ENCODE results near the gene DNASE1.
"Not testable (repeated sequence)": the region's sequence is repeated elsewhere in the genome, so short reads cannot be mapped to it uniquely, and the experiment has no call there.

Gene DNASE1

GRCh38 chr16:3654249-3654991 is at the start of gene DNASE1:
Gene DNASE1, plus strand, starts transcription at chr16:3654691. Its CDS starts 683 bp downstream, at chr16:3655374.
- peak in 2 of 3 experiments; percentile 14 to 30 for DNase-seq (ENCODE audit: low read depth in 2 of 3, low spot score in 2 of 3)

GRCh38 chr16:3606441-3606840 is 48.0 kb upstream of the DNASE1 start:
- no peak for DNase-seq (ENCODE audit: low read depth in 2 of 3, low spot score in 2 of 3)

- no peak for DNase-seq (ENCODE audit: low read depth in 2 of 3, low spot score in 2 of 3)
These were observed 47.3 kb upstream of the DNASE1 start for GRCh38 chr16:3607161-3607560.

- DNase-seq (ENCODE audit: low read depth in 2 of 3, low spot score in 2 of 3): no peak
These were observed 46.9 kb upstream of the DNASE1 start for GRCh38 chr16:3607634-3608033.

- no peak for DNase-seq (ENCODE audit: low read depth in 2 of 3, low spot score in 2 of 3)
These were observed 46.4 kb upstream of the DNASE1 start for GRCh38 chr16:3608069-3608468.

- not testable (repeated sequence) for DNase-seq (ENCODE audit: low read depth in 2 of 3, low spot score in 2 of 3)
These were observed 45.5 kb upstream of the DNASE1 start for GRCh38 chr16:3608976-3609375.

- DNase-seq (ENCODE audit: low read depth in 2 of 3, low spot score in 2 of 3): no peak
These were observed 44.4 kb upstream of the DNASE1 start for GRCh38 chr16:3609895-3610697.

GRCh38 chr16:3610698-3611145 is 43.8 kb upstream of the DNASE1 start:
- DNase-seq (ENCODE audit: low read depth in 2 of 3, low spot score in 2 of 3): no peak

GRCh38 chr16:3611146-3611975 is 43.1 kb upstream of the DNASE1 start, which contains the start of gene SLX4:
Gene SLX4, minus strand, starts transcription at chr16:3611606. Its CDS starts 2,642 bp downstream, at chr16:3608964.
- peak; percentile 70 to 90 (median 82) for DNase-seq (ENCODE audit: low read depth in 2 of 3, low spot score in 2 of 3)

GRCh38 chr16:3612510-3613466 is 41.7 kb upstream of the DNASE1 start:
- DNase-seq (ENCODE audit: low read depth in 2 of 3, low spot score in 2 of 3): no peak

GRCh38 chr16:3618769-3619141 is 35.7 kb upstream of the DNASE1 start:
- no peak for DNase-seq (ENCODE audit: low read depth in 2 of 3, low spot score in 2 of 3)

- no peak for DNase-seq (ENCODE audit: low read depth in 2 of 3, low spot score in 2 of 3)
These were observed 30.8 kb upstream of the DNASE1 start for GRCh38 chr16:3623642-3624041.

- DNase-seq (ENCODE audit: low read depth in 2 of 3, low spot score in 2 of 3): no peak
These were observed 29.2 kb upstream of the DNASE1 start for GRCh38 chr16:3625331-3625730.

GRCh38 chr16:3625911-3626732 is 28.4 kb upstream of the DNASE1 start:
- no peak for DNase-seq (ENCODE audit: low read depth in 2 of 3, low spot score in 2 of 3)

GRCh38 chr16:3637371-3637923 is 17.0 kb upstream of the DNASE1 start:
- DNase-seq (ENCODE audit: low read depth in 2 of 3, low spot score in 2 of 3): no peak

GRCh38 chr16:3638916-3639644 is 15.4 kb upstream of the DNASE1 start:
- DNase-seq (ENCODE audit: low read depth in 2 of 3, low spot score in 2 of 3): no peak

- no peak for DNase-seq (ENCODE audit: low read depth in 2 of 3, low spot score in 2 of 3)
These were observed 14.3 kb upstream of the DNASE1 start for GRCh38 chr16:3640207-3640606.

All from activated CD8-positive, alpha-beta memory T cell treated with anti-CD3 and anti-CD28 coated beads for 48 hours (primary cell).